Caco-2 (cell line): ENCODE data around the gene ZNF518A. TPM values are rescaled to one million over a fixed set of nuclear protein-coding genes. Genes with fewer than 3 reads are reported as not detected.

Experiments used
- BruUV-seq: library from RNA; stranded (reverse); fragments of 400-500 nt; replicated peaks from 2 replicates; lab custom pipeline; 2021; lab: Mats Ljungman, UMichigan
- CTCF ChIA-PET: fragments of 300-600 bp; sonication (Branson Sonifier 250); formaldehyde crosslinking; loops from one replicate; lab custom pipeline; 2022; ENCODE audit warnings: antibody characterized with exemption; lab: Charles Lee
- POLR2A ChIA-PET: fragments of 300-600 bp; sonication (Branson Sonifier 250); formaldehyde crosslinking; loops from one replicate; lab custom pipeline; 2022; ENCODE audit warnings: antibody characterized with exemption; lab: Charles Lee
- DNase-seq, 2 experiments: peaks; one replicate each; pipeline versions ENCODE4 v3.0.0 to v3.0.0-alpha.2; 2020 to 2022
- H3K27me3 ChIP-seq: replicated peaks from 2 replicates; pipeline ENCODE4 v1.6.0; 2011; ENCODE audit warnings: low read length; ENCODE audit not compliant: control insufficient read depth, insufficient read depth
- H3K36me3 ChIP-seq: 2 replicates; pipeline ENCODE4 v1.5.1; 2011; ENCODE audit warnings: low read length; ENCODE audit not compliant: control insufficient read depth, insufficient read depth
- H3K4me1 ChIP-seq: fragments of 250-450 bp; sonication (Bioruptor Pico); 2 replicates; pipeline ENCODE4 v1.5.1; 2020; ENCODE audit warnings: mild to moderate bottlenecking
- H3K4me3 ChIP-seq: 2 replicates; pipeline ENCODE4 v1.5.1; 2011; ENCODE audit warnings: low read depth, mild to moderate bottlenecking, control low read depth, low read length
- H3K9me3 ChIP-seq: fragments of 250-450 bp; sonication (Bioruptor Pico); 2 replicates; pipeline ENCODE4 v1.5.1; 2020; ENCODE audit warnings: mild to moderate bottlenecking, moderate library complexity
- H3K27ac Mint-ChIP-seq: one replicate; pipeline ENCODE4 v1.8.0; 2022; ENCODE audit warnings: mixed read lengths; ENCODE audit not compliant: unreplicated experiment
- H3K27me3 Mint-ChIP-seq: one replicate; pipeline ENCODE4 v1.8.0; 2022; ENCODE audit warnings: mixed read lengths; ENCODE audit not compliant: insufficient read depth, unreplicated experiment
- H3K36me3 Mint-ChIP-seq: one replicate; pipeline ENCODE4 v1.8.0; 2022; ENCODE audit warnings: mild to moderate bottlenecking, mixed read lengths; ENCODE audit not compliant: insufficient read depth, unreplicated experiment
- H3K4me1 Mint-ChIP-seq: one replicate; pipeline ENCODE4 v1.8.0; 2022; ENCODE audit warnings: low read depth, mixed read lengths; ENCODE audit not compliant: unreplicated experiment
- H3K4me3 Mint-ChIP-seq: one replicate; pipeline ENCODE4 v1.8.0; 2022; ENCODE audit warnings: mild to moderate bottlenecking, moderate library complexity, mixed read lengths; ENCODE audit not compliant: unreplicated experiment
- H3K9me3 Mint-ChIP-seq: one replicate; pipeline ENCODE4 v1.8.0; 2022; ENCODE audit warnings: mixed read lengths; ENCODE audit not compliant: unreplicated experiment
- intact Hi-C: fragments of 100-400 bp; cut with micrococcal nuclease; formaldehyde crosslinking; loops from one replicate; pipeline ENCODE4 v1.10.0; 2022; ENCODE audit not compliant: unreplicated experiment
- total RNA-seq: library from RNA; stranded (reverse); gene quantifications from 2 replicates; pipeline ENCODE4 v1.2.3, GENCODE V29; 2022
- TF ChIP-seq, protein P1 (sequence below), 2 experiments: fragments of 200-600 bp in 1 of 2; IDR thresholded peaks; 1 replicate in 1 of 2; 2 replicates in 1 of 2; pipeline versions ENCODE4 v1.5.1 to v1.8.0; 2011 to 2022; ENCODE audit warnings: antibody characterized with exemption in 1 of 2, control low read depth in 1 of 2, inconsistent platforms in 1 of 2, low read depth in 1 of 2, low read length in 1 of 2, mild to moderate bottlenecking in 1 of 2, moderate library complexity in 1 of 2; ENCODE audit not compliant: insufficient read depth in 1 of 2, severe bottlenecking in 1 of 2, unreplicated experiment in 1 of 2

Gene ZNF518A
- total RNA-seq, 1 experiment from 2014 or later: 47.2 TPM

GRCh38 chr10:96090463-96090800, 39.7 kb upstream of the ZNF518A start:
- CTCF ChIA-PET: interaction anchor here (2.2 kb wide), 1 partner anchor 40 kb away, joined by 19 read pairs; the partner anchor contains the start of gene ZNF518A
- Mint-ChIP-seq H3K36me3 (peaks cover 15% of the 10 kb centered on the region), H3K4me1 (no peaks in the 10 kb centered on the region), H3K27me3 (peaks cover 6% of the 10 kb centered on the region), H3K9me3 (no peaks in the 10 kb centered on the region), H3K27ac (peak overlapping the region; percentile 98), H3K4me3 (peak overlapping the region; percentile 90)
- peaks cover 21% of the 10 kb centered on the region for H3K4me1 ChIP-seq
- H3K36me3 ChIP-seq: no peaks in the 10 kb centered on the region
- POLR2A ChIA-PET: interaction anchor here (0.5 to 2.3 kb wide), 4 partner anchors 39 to 194 kb away, joined by 4 to 90 read pairs (median 8); partner anchors contain the start of genes CCNJ and ZNF518A
- H3K9me3 ChIP-seq: no peaks in the 10 kb centered on the region
- no peak for DNase-seq
- no peaks in the 10 kb centered on the region for H3K27me3 ChIP-seq
- intact Hi-C loops: loop anchor here (1.0 kb wide), 2 partner anchors 28 to 34 kb away; no protein-coding TSS in a partner anchor
- TF ChIP-seq, protein P1, sequence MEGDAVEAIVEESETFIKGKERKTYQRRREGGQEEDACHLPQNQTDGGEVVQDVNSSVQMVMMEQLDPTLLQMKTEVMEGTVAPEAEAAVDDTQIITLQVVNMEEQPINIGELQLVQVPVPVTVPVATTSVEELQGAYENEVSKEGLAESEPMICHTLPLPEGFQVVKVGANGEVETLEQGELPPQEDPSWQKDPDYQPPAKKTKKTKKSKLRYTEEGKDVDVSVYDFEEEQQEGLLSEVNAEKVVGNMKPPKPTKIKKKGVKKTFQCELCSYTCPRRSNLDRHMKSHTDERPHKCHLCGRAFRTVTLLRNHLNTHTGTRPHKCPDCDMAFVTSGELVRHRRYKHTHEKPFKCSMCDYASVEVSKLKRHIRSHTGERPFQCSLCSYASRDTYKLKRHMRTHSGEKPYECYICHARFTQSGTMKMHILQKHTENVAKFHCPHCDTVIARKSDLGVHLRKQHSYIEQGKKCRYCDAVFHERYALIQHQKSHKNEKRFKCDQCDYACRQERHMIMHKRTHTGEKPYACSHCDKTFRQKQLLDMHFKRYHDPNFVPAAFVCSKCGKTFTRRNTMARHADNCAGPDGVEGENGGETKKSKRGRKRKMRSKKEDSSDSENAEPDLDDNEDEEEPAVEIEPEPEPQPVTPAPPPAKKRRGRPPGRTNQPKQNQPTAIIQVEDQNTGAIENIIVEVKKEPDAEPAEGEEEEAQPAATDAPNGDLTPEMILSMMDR (IDR thresholded peaks at IDR 0.05; ENCODE audit: insufficient read depth in 1 of 2, low read depth in 1 of 2, low read length in 1 of 2, severe bottlenecking in 1 of 2, unreplicated experiment in 1 of 2): no peak
- peak overlapping the region; percentile 75 for H3K4me3 ChIP-seq
- TSS peak; percentile 93 for BruUV-seq

GRCh38 chr10:96092999-96093767, 36.9 kb upstream of the ZNF518A start:
- Mint-ChIP-seq H3K36me3 (peaks cover 15% of the 10 kb centered on the region), H3K9me3 (no peaks in the 10 kb centered on the region), H3K27ac (no peak overlapping the region), H3K4me3 (no peak overlapping the region), H3K27me3 (peaks cover 13% of the 10 kb centered on the region), H3K4me1 (no peaks in the 10 kb centered on the region)
- Histone ChIP-seq H3K9me3 (no peaks in the 10 kb centered on the region), H3K4me1 (peaks cover 21% of the 10 kb centered on the region), H3K36me3 (no peaks in the 10 kb centered on the region), H3K4me3 (no peak overlapping the region), H3K27me3 (peaks cover 2% of the 10 kb centered on the region; the same call in 1 of the 2 replicates)
- no TSS peak for BruUV-seq
- CTCF ChIA-PET: no interaction called here
- intact Hi-C loops: no loop called here
- POLR2A ChIA-PET: no interaction called here
- no peak for DNase-seq
- TF ChIP-seq, protein P1 (IDR thresholded peaks at IDR 0.05; ENCODE audit: insufficient read depth in 1 of 2, low read depth in 1 of 2, low read length in 1 of 2, severe bottlenecking in 1 of 2, unreplicated experiment in 1 of 2): no peak

GRCh38 chr10:96093948-96094347, 36.1 kb upstream of the ZNF518A start:
- Mint-ChIP-seq H3K9me3 (no peaks in the 10 kb centered on the region), H3K4me1 (no peaks in the 10 kb centered on the region), H3K4me3 (no peak overlapping the region), H3K36me3 (peaks cover 15% of the 10 kb centered on the region), H3K27me3 (peaks cover 17% of the 10 kb centered on the region), H3K27ac (no peak overlapping the region)
- Histone ChIP-seq H3K4me1 (peaks cover 15% of the 10 kb centered on the region), H3K36me3 (no peaks in the 10 kb centered on the region), H3K9me3 (no peaks in the 10 kb centered on the region), H3K4me3 (no peak overlapping the region), H3K27me3 (peaks cover 2% of the 10 kb centered on the region; the same call in 1 of the 2 replicates)
- no TSS peak for BruUV-seq
- TF ChIP-seq, protein P1 (IDR thresholded peaks at IDR 0.05; ENCODE audit: insufficient read depth in 1 of 2, low read depth in 1 of 2, low read length in 1 of 2, severe bottlenecking in 1 of 2, unreplicated experiment in 1 of 2): no peak
- ChIA-PET CTCF (interaction anchor here (0.7 kb wide), 1 partner anchor 32 kb away, joined by 3 read pairs; no protein-coding TSS in a partner anchor), POLR2A (interaction anchor here (0.7 kb wide), 1 partner anchor 36 kb away, joined by 5 read pairs; the partner anchor contains the start of gene ZNF518A)
- DNase-seq: no peak
- intact Hi-C loops: no loop called here
